H4 (cell line): ENCODE data around the gene ZNF283. TPM values are rescaled to one million over a fixed set of nuclear protein-coding genes. Genes with fewer than 3 reads are reported as not detected.
"Not testable (repeated sequence)": the region's sequence is repeated elsewhere in the genome, so short reads cannot be mapped to it uniquely, and the experiment has no call there.

ENCODE experiments used
- DNase-seq: peaks from one replicate; pipeline ENCODE4 v3.0.0-alpha.2; 2015; ENCODE audit warnings: low spot score
- total RNA-seq: library from RNA; depleted of rRNA; stranded (reverse); fragments of >200 nt; shearing (Covaris generic); gene quantifications from 2 replicates; pipeline ENCODE4 v1.2.3, GENCODE V29; 2014; rRNA removed

ZNF283 gene
- total RNA-seq, 1 experiment from 2014 or later, result 6.7 TPM

GRCh38 chr19:43848821-43849220 lies 21.7 kb downstream of the ZNF283 start:
- no peak for DNase-seq

- DNase-seq, result no peak
Measured at GRCh38 chr19:43858174-43858573, 31.1 kb downstream of the ZNF283 start.

- DNase-seq, result not testable (repeated sequence)
Measured at GRCh38 chr19:43866923-43867322, 39.8 kb downstream of the ZNF283 start.

- DNase-seq, result no peak
Measured at GRCh38 chr19:43872547-43873336, 45.6 kb downstream of the ZNF283 start.

GRCh38 chr19:43880483-43880882 lies 53.4 kb downstream of the ZNF283 start:
- no peak for DNase-seq

- no peak for DNase-seq
Measured at GRCh38 chr19:43883864-43884263, 56.7 kb downstream of the ZNF283 start, which contains the start of gene ZNF404. TSS of gene ZNF404 (minus strand) at chr19:43883964.

GRCh38 chr19:43895727-43896308 lies 68.7 kb downstream of the ZNF283 start:
- no peak for DNase-seq

Other genes with a start within 250 kb of the ZNF283 start
- 20.6 and 22.4 TPM in 2 replicates for gene IRGQ, start 231.2 kb upstream of the ZNF283 start, total RNA-seq
- 12.5 and 17.7 TPM in 2 replicates for gene ZNF576, start 230.7 kb upstream of the ZNF283 start, total RNA-seq
- gene SRRM5, start 215.2 kb upstream of the ZNF283 start, total RNA-seq, result not detected in 2 replicates
- gene ZNF428, start 207.7 kb upstream of the ZNF283 start, total RNA-seq, result 20.4 and 34.2 TPM in 2 replicates
- 2.2 and 5.4 TPM in 2 replicates for gene CADM4, start 187.5 kb upstream of the ZNF283 start, total RNA-seq
- 41.3 and 53.7 TPM in 2 replicates for gene PLAUR, start 157.2 kb upstream of the ZNF283 start, total RNA-seq
- gene IRGC, start 111.2 kb upstream of the ZNF283 start, total RNA-seq, result not detected in 2 replicates
- gene SMG9, start 72.4 kb upstream of the ZNF283 start, total RNA-seq, result 7.9 and 14.9 TPM in 2 replicates
- gene KCNN4, start 46.3 kb upstream of the ZNF283 start, total RNA-seq, result 1.2 and 3.1 TPM in 2 replicates
- 0.66 TPM in 1 of 2 replicates, not detected in the other for gene LYPD5, start 24.9 kb upstream of the ZNF283 start, total RNA-seq
- 0.12 and 0.19 TPM in 2 replicates for gene ZNF404, start 56.6 kb downstream of the ZNF283 start, total RNA-seq
- gene ZNF45, start 108.0 kb downstream of the ZNF283 start, total RNA-seq, result 7.4 and 10.1 TPM in 2 replicates
- 1.1 and 1.8 TPM in 2 replicates for gene ZNF221, start 123.9 kb downstream of the ZNF283 start, total RNA-seq
- gene ZNF155, start 156.9 kb downstream of the ZNF283 start, total RNA-seq, result 2.4 and 3.4 TPM in 2 replicates
- 2.0 and 7.8 TPM in 2 replicates for gene ZNF230, start 175.6 kb downstream of the ZNF283 start, total RNA-seq
- 3.9 and 6.2 TPM in 2 replicates for gene ZNF222, start 198.1 kb downstream of the ZNF283 start, total RNA-seq
- 4.2 TPM in 2 replicates for gene ZNF223, start 224.7 kb downstream of the ZNF283 start, total RNA-seq
- 1.1 and 1.8 TPM in 2 replicates for gene ZNF284, start 244.8 kb downstream of the ZNF283 start, total RNA-seq